BLaER1 (cell line): ENCODE measurements around the gene KIAA0232.
"Not testable (repeated sequence)": the region's sequence is repeated elsewhere in the genome, so short reads cannot be mapped to it uniquely, and the experiment has no call there.

Experiments used
- H3K27ac ChIP-seq: shearing (Covaris generic); formaldehyde crosslinking; 2 replicates; pipeline ENCODE4 v1.8.1; 2022
- H3K27me3 ChIP-seq: shearing (Covaris generic); formaldehyde crosslinking; 2 replicates; pipeline ENCODE4 v1.8.1; 2022
- H3K36me3 ChIP-seq: shearing (Covaris generic); formaldehyde crosslinking; 2 replicates; pipeline ENCODE4 v1.8.1; 2022
- H3K4me1 ChIP-seq: shearing (Covaris generic); formaldehyde crosslinking; 2 replicates; pipeline ENCODE4 v1.8.1; 2022
- H3K4me2 ChIP-seq: shearing (Covaris generic); formaldehyde crosslinking; 2 replicates; pipeline ENCODE4 v1.8.1; 2022
- H3K4me3 ChIP-seq: shearing (Covaris generic); formaldehyde crosslinking; 2 replicates; pipeline ENCODE4 v1.8.1; 2022
- H3K9ac ChIP-seq: shearing (Covaris generic); formaldehyde crosslinking; 2 replicates; pipeline ENCODE4 v1.8.1; 2022
- H3K9me3 ChIP-seq: shearing (Covaris generic); formaldehyde crosslinking; 2 replicates; pipeline ENCODE4 v1.8.1; 2022
- H4K20me1 ChIP-seq: shearing (Covaris generic); formaldehyde crosslinking; 2 replicates; pipeline ENCODE4 v1.8.1; 2022
- Cebpa-rat ChIP-seq: shearing (Covaris generic); IDR thresholded peaks from 2 replicates; pipeline ENCODE4 v1.8.1; 2022

Gene KIAA0232

DNA sequence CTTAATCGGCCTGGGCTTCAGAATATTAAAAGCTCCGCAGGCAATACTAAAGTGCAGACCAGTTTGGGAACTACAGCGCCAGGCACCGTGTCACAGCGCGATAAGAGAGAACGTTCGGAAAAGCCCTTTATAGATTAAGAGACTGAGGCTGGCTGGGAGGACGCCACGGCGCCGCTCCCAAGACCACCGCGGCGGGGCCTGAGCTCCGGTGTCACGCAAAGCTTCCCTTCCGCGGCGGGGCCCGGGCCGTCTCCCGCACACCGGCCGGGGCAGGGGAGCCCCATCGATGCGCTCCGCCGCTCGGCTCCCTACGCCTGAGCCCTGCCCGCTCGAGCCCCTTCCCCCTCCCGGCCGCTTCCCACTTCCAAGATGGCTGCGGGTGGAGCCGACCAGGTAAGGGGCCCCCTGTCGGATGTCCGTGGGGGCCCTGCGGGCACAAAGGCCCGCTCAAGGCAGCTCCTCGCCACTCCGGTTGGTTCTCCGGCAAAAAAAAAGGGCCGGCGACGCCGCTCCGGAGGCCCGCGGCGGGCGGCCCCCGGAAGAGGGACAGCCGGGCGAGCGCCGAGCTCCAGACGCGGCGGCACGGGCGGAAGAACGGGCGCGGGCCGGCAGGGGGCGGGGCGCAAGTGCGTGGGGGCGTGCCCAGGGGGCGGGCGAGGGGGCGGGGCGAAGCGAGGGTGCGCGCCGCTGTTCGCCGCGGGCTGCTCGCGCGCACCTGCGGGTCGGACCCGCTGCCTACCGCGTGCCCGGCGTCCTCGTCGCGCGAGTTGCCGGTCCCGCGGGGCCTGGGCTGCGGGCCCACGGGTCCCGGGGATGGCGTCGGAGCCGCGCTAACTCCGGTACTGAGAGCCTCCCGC is 126.8 kb downstream of the KIAA0232 start, which contains the start of gene TBC1D14:
Gene TBC1D14, plus strand, starts transcription at position 714 of the 857 bp plus-strand sequence. CDS start 13,564 bp downstream, outside the sequence.
- H3K9ac ChIP-seq, result peak within 1 kb of the TSS; percentile 98
- peaks cover 36% of the 10 kb centered on the region for H4K20me1 ChIP-seq
- no peaks in the 10 kb centered on the region for H3K27me3 ChIP-seq

DNA sequence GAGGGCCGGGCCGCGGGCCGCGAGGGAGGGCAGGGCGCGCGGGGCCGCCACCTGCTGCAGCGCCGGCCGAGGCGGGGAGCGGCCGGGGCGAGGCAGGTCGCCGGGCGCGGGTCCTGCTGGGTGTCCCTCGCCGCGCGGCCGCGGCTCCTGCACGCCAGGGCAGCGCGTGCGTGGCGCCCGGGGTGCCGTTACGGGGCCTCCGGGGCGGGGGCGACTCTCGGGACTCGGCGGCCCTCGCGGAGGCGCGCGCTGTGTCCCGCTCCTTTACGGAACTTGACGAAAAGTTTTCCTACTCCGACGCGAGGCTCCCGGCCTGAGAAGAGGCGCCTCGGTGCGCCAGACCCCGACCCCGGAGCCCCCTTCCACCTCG is 127.4 kb downstream of the KIAA0232 start:
- Histone ChIP-seq H3K27ac (peak overlapping the region; percentile 99), H3K27me3 (no peaks in the 10 kb centered on the region), H3K9ac (peak overlapping the region; percentile 98), H3K36me3 (no peaks in the 10 kb centered on the region), H4K20me1 (peaks cover 42% of the 10 kb centered on the region), H3K9me3 (no peaks in the 10 kb centered on the region), H3K4me2 (peak overlapping the region; percentile 97), H3K4me1 (peaks cover 81% of the 10 kb centered on the region), H3K4me3 (peak overlapping the region; percentile 96)
- TF ChIP-seq Cebpa-rat, result no peak

More for the DNA sequence above, 126.8 kb downstream of the KIAA0232 start, which contains the start of gene TBC1D14:
- Histone ChIP-seq H3K4me1 (peaks cover 81% of the 10 kb centered on the region), H3K36me3 (no peaks in the 10 kb centered on the region), H3K9me3 (no peaks in the 10 kb centered on the region), H3K27ac (peak within 1 kb of the TSS; percentile 99), H3K4me3 (peak within 1 kb of the TSS; percentile 96), H3K4me2 (peak within 1 kb of the TSS; percentile 97)
- TF ChIP-seq Cebpa-rat, result no peak

DNA sequence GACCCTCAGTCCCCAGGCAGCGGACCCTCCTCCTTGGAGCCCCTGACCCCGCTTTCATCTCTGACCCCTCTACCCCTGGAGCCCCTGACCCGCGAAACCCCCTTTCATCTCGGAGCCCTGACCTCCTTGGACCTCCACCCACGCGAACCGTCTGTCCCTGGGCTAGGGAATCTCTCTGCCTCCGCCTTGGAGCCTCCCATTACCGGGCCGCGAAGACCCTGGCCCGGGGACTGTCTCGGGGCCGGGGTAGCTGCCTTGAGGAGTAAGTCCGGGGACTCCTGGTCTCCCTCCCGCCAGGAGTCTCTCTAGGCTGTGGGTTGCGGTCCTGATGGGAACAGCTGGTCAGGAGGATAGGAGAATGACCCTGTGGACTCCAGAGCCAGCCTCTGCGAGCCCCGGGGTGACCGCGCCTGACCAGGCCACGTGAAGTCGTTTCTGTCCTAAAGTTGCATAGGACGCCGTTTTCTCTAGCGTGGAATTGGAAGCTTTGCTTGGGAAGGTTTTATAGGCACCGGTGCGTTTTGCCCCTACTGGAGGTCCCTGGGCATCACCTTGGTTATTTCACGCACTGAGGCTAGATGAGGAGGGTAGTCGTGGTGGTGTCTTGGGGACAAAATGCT is 127.9 kb downstream of the KIAA0232 start:
- peaks cover 81% of the 10 kb centered on the region for H3K4me1 ChIP-seq
- H3K27ac ChIP-seq, result peak overlapping the region; percentile 99
- TF ChIP-seq Cebpa-rat, result no peak
- peak overlapping the region; percentile 98 for H3K9ac ChIP-seq
- H3K9me3 ChIP-seq, result no peaks in the 10 kb centered on the region
- peak overlapping the region; percentile 97 for H3K4me2 ChIP-seq
- peaks cover 47% of the 10 kb centered on the region for H4K20me1 ChIP-seq
- H3K4me3 ChIP-seq, result peak overlapping the region; percentile 96
- no peaks in the 10 kb centered on the region for H3K27me3 ChIP-seq
- H3K36me3 ChIP-seq, result peaks cover 4% of the 10 kb centered on the region; the same call in 1 of the 2 replicates

DNA sequence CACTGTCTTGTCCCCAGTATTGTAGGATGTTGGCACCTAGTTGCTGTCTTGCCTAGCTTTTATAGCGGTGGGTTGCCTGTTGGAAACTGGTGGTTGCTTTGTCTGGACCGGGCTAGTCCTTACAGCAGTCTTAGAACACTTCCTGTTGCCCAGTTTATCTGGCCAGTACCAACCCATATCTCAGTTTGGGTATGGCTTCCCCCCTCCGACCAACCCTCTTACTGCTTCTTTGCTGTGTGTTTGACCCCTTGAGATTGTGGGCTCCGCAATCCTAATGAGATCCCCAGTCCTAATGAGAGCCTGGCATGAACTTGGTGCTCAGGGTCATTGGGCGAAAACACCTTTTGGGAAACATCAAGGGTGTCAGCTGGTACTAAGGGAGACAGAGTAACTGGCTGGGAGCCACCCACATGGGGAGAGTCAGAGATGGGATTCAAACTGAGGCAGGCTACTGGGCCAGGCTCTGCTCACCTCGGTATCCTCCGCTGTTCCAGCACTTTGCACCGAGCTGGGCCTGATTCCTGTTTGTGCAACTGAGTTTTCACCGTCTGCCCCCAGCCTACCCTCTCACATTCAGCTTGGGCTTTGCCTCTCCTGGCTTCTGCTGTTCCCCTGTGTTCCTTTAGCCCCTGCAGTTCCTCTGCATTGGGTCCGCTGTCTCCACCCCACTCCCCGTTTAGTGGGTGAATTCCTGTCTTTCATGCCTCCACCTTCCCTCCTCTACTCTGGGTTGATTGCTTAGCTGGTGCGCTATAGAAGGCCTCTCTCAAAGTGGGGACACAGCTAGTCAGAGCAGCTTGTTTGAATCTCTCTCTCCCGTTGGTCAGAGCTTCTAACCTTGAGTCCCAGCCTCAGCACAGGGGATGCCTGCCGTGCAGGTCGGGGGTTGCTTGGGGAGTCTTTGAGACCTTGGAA is 128.7 kb downstream of the KIAA0232 start:
- Histone ChIP-seq H3K27ac (peak overlapping the region; percentile 99), H3K36me3 (peaks cover 9% of the 10 kb centered on the region; the same call in 1 of the 2 replicates), H3K9me3 (no peaks in the 10 kb centered on the region), H3K4me3 (peak overlapping the region; percentile 96), H3K9ac (peak overlapping the region; percentile 98), H3K27me3 (no peaks in the 10 kb centered on the region), H3K4me1 (peaks cover 81% of the 10 kb centered on the region), H3K4me2 (peak overlapping the region; percentile 97), H4K20me1 (peaks cover 55% of the 10 kb centered on the region)
- no peak for TF ChIP-seq Cebpa-rat

DNA sequence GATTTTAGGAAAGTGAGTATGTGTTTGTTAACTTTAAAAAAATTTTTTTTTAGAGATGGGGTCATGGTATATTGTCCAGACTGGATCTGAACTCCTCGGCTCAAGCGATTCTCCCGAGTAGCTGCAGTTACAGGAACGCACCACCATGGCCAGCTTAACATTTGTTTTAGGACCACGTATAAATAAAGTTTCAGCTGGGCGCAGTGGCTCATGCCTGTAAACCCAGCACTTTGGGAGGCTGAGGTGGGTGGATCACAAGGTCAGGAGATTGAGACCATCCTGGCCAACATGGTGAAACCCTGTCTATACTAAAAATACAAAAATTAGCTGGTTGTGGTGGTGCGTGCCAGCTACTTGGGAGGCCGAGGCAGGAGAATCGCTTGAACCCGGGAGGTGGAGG is 129.4 kb downstream of the KIAA0232 start:
- H3K4me1 ChIP-seq, result peaks cover 81% of the 10 kb centered on the region

DNA sequence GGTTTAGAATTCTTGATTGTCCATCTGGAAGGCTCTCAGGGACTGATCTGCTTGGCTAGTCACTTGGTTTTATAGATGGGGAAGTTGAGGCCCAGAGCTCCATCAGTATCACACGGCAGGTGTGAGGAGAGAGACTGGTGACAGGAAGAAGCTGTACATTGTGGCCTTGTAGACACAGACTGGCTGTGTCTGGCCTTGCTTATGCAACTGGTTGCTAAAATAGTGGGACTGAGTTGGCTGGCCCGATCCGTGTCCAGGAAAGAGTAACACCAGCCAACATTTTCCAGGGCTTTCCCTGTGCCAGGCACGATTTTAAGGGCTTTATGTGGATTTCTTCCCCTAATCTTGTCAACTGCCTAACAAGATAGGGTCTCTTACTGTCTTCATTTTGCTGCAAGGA is 129.9 kb downstream of the KIAA0232 start:
- Histone ChIP-seq H3K4me2 (peak overlapping the region; percentile 97), H3K4me1 (peaks cover 82% of the 10 kb centered on the region), H3K9me3 (no peaks in the 10 kb centered on the region), H3K27me3 (no peaks in the 10 kb centered on the region), H3K4me3 (peak overlapping the region; percentile 96), H3K36me3 (peaks cover 15% of the 10 kb centered on the region; the same call in 1 of the 2 replicates), H3K9ac (peak overlapping the region; percentile 98), H3K27ac (peak overlapping the region; percentile 99), H4K20me1 (peaks cover 67% of the 10 kb centered on the region)
- TF ChIP-seq Cebpa-rat, result no peak

More for the DNA sequence above, 129.4 kb downstream of the KIAA0232 start:
- not testable (repeated sequence) for H3K27me3 ChIP-seq, H3K9me3 ChIP-seq
- Histone ChIP-seq H3K4me2 (peak overlapping the region; percentile 97), H3K4me3 (peak overlapping the region; percentile 96), H3K27ac (peak overlapping the region; percentile 99), H3K36me3 (peaks cover 15% of the 10 kb centered on the region; the same call in 1 of the 2 replicates), H4K20me1 (peaks cover 62% of the 10 kb centered on the region), H3K9ac (peak overlapping the region; percentile 98)

DNA sequence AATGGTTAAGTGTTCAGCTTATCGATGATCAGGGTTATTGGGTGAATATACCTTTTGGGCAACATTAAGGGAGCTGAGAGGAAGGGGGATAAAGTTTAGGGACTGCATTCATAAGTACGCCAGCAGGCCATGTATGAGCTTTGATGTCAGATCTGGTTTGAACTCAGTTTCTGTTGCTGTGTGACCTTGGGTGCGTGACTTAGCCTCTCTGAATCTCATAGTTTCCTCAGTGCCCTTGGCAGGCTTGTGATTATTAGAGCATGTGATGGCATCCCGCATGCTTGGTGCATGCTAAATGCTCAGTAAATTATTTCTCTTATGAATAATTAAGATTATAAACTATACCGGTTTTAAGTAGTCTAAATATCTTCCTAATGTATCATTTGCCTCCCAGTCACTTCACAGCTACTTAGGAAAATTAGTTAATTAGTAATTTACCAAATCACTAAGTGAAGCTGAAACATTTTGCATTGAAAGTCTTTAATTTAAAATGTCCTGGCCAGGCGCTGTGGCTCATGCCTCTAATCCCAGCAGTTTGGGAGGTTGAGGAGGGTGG is 130.9 kb downstream of the KIAA0232 start:
- H3K4me2 ChIP-seq, result peak overlapping the region; percentile 97
- no peaks in the 10 kb centered on the region for H3K27me3 ChIP-seq
- H3K27ac ChIP-seq, result peak overlapping the region; percentile 99
- H3K4me1 ChIP-seq, result peaks cover 82% of the 10 kb centered on the region
- no peak overlapping the region for H3K4me3 ChIP-seq
- H4K20me1 ChIP-seq, result peaks cover 77% of the 10 kb centered on the region
- H3K36me3 ChIP-seq, result peaks cover 15% of the 10 kb centered on the region; the same call in 1 of the 2 replicates
- no peak for TF ChIP-seq Cebpa-rat
- no peaks in the 10 kb centered on the region for H3K9me3 ChIP-seq
- peak overlapping the region; percentile 98; the same call in 1 of the 2 replicates for H3K9ac ChIP-seq

DNA sequence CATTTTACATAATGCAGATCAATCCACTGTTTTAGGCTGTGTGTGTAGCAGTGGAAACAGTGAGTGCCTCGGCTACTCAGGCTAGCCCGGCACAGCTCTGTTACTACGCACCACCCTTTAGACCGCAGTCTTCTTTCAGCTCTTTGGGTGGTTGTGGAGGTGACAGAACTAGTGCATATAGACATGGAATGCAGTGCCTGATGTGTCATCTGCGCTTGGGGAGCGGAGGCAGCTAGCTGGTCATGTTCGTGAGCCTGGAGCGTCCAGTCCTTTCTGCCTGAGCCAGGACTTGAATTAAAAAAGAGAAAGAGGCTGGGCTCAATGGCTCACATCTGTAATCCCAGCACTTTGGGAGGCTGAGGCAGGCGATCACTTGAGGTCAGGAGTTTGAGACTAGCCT is 131.9 kb downstream of the KIAA0232 start:
- H3K36me3 ChIP-seq, result peaks cover 15% of the 10 kb centered on the region; the same call in 1 of the 2 replicates
- H3K9me3 ChIP-seq, result no peaks in the 10 kb centered on the region
- H3K4me1 ChIP-seq, result peaks cover 85% of the 10 kb centered on the region
- no peak overlapping the region for H3K4me3 ChIP-seq
- H3K4me2 ChIP-seq, result peak overlapping the region; percentile 97
- peaks cover 87% of the 10 kb centered on the region for H4K20me1 ChIP-seq
- H3K27ac ChIP-seq, result peak overlapping the region; percentile 99
- no peak for TF ChIP-seq Cebpa-rat
- H3K27me3 ChIP-seq, result no peaks in the 10 kb centered on the region
- peak overlapping the region; percentile 47 for H3K9ac ChIP-seq
